ENCODE measurements around the gene LIPI.
A peak's percentile ranks its signal among the peaks of the same experiment; 100 is the strongest.
"Not testable (repeated sequence)": the region's sequence is repeated elsewhere in the genome, so short reads cannot be mapped to it uniquely, and the experiment has no call there.

The LIPI gene

DNA sequence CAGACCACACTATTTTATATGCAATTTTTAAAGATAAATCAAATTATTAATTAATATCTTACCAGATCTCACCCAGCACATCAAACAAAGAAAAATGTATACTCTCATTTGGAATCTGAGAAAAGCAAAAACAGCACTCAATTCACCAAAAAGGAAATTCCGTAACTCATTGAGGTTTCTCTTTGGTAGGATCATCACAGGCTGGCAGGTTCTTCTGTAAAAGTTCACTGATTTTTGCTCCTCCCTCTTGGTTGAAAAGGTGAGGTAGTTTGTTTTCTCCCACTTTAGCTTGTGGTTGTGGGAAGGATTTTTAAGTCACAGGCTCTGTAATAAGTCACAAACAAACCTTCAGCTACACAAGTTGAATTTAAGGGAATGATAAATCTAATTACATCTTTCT is at the start of gene LIPI:
Gene LIPI, minus strand, starts transcription at position 218 of the 400 bp plus-strand sequence. Its CDS starts 110 bp downstream, at position 108.
- no peak for DNase-seq

DNA sequence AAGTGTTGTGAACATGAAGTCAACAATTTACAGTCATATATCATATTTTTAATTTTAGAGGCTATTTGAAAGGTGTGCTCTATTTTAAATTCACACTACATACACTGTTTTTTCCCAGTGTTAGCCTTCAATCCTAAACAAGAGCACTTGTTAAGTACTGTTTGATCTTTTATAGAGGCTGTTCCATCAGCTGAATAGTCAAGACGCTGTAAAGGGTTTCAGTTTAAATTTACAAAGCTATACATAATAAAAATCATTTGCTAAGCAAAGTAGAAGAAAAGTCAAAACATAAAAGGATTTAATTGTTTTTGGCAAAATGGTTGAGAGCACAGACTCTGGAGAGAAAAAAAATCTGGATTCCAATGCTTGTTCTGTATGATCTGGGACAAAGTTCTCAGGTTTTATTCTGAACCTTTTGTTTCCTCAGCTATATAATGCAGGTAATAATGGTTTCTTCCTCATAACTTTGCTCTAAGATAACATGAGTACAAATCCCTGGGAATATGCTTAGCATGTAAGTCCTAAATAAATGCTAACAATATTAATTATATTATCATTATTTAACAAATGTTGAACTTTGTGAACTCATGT is 49.5 kb upstream of the LIPI start:
- no peak for DNase-seq

GRCh38 chr21:14259747-14260146 is 49.0 kb upstream of the LIPI start:
- DNase-seq, result no peak

GRCh38 chr21:14251336-14251735 is 40.6 kb upstream of the LIPI start:
- no peak for DNase-seq

- DNase-seq, result no peak
Measured at GRCh38 chr21:14245711-14246110, 35.0 kb upstream of the LIPI start.

DNA sequence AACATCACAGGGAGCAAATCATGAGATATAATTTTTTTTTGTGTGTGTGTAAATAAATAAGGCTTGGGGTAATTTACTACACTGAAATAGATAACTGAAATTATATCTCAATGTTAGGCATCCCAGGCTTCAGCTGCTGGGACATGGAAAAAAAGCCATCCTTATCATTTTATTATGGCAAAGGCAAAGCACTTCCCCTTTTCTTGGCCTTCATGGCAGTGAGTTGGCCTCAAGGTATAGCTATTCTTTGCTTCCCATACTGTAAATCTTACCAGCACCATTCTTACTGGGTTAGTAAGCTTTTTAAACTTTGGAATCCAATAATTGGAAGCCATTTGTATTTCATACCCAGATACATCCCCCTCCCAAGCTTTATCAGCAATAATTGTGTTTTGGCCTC is 34.2 kb upstream of the LIPI start:
- DNase-seq, result no peak

GRCh38 chr21:14243874-14244273 is 33.1 kb upstream of the LIPI start:
- DNase-seq, result no peak

DNA sequence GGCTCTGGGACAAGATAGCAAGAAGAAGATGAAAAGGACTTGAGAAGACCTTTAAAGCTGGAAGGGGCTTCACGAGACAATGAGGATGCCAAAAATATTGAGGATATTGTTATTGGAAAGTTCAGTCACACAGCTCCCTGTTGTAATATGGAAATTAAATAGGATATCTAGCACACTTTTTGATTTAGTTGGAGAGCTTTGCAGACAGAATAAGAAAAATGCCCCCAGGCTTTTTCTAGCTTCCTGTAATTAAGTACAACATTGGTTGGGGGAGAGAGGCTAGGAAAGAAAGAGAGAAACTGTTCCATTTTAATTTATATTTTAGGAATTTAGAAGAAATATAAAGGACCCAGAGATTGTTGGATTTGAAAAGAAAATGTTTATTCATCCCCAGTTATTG is 32.7 kb upstream of the LIPI start:
- DNase-seq, result no peak

- DNase-seq, result no peak
Measured at GRCh38 chr21:14241297-14241696, 30.5 kb upstream of the LIPI start.

DNA sequence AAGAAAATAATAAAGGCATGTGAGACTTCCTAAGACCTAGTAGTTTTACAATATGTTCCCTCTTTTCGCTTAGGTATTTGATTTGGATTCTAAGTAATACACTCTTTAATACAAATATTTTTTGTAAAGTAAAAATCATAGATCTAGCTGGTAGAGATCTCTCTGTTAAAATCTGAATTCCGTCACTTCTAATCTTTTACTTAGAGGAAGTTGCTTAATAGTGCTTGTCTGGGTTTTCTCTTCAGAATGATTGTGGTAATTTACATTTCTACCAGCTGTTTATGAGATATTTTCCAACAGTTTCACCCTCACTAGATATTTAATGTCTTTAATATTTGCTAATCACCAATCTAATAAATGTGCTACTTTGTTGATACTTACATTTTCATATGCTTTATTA is 28.5 kb upstream of the LIPI start:
- no peak for DNase-seq

DNA sequence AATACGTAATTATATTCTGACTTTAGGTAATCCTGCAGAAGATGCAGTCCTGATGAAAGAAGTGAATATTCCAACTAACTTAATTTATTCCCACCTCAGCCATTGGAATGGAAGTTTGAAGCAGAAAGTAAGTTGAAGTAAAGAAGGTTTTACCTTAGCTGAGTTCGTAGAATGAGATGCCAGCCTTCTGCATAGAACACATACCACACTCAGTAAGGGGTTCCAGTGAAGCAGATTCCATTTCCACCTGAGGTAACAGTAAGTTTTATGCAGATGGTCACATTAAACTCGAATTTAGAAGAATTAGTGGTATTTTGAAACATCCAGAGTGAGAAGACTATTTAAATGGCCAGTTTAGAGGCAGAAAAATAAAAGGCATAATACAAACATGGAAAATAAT is 25.4 kb upstream of the LIPI start:
- no peak for DNase-seq

GRCh38 chr21:14235101-14235500 is 24.3 kb upstream of the LIPI start:
- no peak for DNase-seq

DNA sequence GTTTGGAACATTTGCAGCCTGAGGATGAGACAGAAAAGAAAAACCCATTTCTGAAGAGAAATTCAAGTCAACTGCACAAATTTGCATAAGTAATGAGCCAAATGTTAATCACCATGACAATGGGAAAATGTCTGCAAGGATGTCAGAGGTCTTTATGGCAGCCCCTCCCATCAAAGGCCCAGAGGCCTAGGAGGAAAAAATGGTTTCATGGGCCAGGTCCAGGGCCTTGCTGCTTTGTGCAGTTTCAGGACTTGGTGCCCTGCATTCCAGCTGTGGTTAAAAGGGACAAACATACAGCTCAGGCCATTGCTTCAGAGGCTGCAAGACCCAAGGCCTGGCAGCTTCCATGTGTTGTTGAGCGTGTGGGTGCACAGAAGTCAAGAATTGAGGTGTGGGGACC is 18.6 kb upstream of the LIPI start:
- DNase-seq, result no peak

DNA sequence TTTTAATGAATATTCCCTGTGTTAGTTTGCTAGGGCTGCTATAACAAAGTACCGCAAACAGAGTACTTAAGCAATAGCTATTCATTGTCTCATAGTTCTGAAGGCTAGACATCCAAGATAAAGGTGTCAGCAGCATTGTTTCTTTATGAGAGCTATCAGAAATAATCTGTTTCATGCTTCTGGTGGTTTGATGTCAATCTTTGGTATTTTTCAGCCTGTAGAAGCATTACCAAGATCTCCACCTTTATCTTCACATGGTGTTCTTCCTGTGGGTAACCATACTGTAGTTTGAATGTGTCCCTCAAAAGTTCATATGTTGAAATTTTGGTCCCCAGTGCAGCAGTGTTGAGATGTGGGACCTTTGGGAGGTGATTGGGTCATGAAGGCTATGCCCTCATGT is 12.6 kb upstream of the LIPI start:
- no peak for DNase-seq

DNA sequence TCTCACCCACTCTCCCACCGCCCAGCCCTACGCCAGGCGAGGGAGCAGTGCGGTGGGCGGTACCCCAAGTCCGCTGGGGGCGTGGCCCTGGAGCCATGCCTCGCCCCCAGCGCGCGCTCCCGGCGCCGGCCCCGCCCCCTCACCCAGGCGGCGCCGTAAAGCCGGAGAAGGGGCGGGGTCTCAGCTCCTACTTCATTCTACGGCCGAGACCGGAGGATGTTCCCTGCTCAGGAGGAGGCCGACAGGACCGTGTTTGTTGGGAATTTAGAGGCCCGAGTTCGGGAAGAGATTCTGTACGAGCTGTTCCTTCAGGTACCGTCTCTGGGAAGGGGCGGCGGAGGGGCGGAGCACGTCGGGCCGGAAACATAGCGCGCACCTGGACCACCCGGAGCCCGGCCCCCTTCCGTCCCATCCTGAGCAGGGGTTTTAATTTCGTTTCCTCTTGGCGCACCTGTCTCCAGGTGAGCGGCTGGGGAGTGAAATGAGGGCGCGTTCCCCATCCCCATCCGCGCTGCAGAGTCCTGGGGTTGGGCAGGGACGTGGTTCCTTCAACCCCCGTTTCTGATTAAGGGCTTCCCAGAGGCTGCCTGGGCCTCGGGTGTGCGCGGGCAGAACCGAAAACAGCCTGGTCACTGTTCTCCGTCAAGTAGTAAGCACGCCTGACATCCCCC is 5.4 kb upstream of the LIPI start, which contains the start of gene RBM11:
Gene RBM11, plus strand, starts transcription at position 187 of the 671 bp plus-strand sequence. Its CDS starts 30 bp downstream, at position 217.
- peak; percentile 82 for DNase-seq

DNA sequence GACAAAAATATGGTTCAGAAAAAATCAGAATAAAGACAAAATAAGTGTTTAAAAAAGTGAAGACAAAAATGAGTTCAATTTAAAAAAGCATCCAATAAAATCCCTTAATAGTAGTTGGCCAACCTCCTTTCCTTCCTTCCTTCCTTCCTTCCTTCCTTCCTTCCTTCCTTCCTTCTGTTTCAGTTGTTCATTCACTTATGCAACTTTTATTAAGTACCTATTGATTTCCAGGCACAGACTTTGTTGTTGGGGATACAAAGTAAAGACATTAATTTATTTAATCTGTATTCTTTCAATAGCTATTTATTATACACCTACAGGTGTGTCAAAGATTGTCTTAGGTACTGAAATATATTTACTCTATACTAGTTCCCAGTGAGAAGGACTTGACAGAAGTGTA is 2.4 kb upstream of the LIPI start:
- DNase-seq, result no peak

- no peak for DNase-seq
Measured at GRCh38 chr21:14206222-14206621, 4.5 kb downstream of the LIPI start.

DNA sequence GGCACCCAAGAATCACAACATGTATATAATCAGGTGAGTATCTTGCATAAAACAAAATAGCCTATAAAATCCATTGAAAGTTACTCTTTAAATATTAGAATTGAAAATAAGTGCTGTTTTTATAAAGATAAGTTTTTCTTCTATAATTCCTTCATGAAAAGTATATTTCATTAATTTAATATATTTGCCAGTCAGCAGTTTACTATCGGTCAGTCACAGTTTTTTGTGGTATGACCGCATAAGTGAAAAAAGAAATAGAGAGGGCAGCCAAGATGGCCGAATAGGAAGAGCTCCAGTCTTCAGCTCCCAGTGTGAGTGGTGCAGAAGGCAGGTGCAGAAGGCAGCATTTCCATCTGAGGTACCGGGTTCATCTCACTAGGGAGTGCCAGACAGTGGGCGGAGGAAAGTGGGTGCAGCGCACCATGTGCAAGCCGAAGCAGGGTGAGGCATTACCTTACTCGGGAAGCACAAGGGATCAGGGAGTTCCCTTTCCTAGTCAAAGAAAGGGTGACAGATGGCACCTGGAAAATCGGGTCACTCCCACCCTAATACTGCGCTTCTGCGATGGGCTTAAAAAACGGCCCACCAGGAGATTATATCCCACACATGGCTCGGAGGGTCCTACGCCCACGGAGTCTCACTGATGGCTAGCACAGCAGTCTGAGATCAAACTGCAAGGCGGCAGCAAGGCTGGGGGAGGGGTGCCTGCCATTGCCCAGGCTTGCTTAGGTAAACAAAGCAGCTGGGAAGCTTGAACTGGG is 44.1 kb downstream of the LIPI start:
- not testable (repeated sequence) for DNase-seq

- DNase-seq, result no peak
Measured at GRCh38 chr21:14143999-14144398, 66.8 kb downstream of the LIPI start.

DNA sequence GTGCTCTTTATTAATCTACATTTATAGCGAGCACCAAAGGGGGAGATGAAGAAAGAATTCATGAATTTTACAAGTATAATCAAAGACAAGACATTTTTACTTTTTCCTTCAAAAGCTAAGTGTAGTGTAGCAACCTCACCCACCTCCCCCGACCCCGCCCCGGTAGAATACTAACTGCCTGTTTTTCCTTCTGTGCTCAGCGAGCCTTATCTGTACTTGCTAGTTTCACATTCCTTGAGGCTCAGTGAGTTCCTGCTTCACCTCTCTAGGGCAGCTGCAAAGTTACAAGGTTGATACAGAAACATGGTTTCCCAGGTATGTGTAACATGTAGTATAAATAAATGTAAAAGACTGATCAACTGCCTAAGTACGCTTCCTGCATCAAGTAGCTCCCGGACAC is 86.5 kb downstream of the LIPI start:
- no peak for DNase-seq

DNA sequence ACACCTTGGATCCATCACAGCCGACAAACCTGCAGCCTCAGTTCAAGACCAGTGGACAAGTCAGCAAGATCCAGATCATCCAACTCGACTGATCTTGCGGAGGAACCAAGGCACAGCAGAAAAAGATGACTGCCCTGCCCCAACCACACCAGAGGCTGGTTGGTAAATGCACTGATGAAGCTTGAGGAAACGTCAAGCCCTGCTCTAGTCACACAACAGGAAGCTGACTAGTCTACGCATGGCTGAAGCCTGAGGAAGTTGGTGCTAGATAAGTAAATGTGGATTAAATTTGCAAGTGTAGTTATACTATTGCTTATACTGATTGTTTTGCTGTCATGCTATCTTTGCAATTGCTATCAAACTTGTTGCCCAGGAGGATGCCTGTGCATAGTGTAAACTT is 89.0 kb downstream of the LIPI start:
- DNase-seq, result no peak

GRCh38 chr21:14120091-14120734 is 90.5 kb downstream of the LIPI start:
- peak; percentile 5 for DNase-seq

GRCh38 chr21:14119038-14119437 is 91.7 kb downstream of the LIPI start:
- DNase-seq, result no peak

GRCh38 chr21:14116080-14116481 is 94.7 kb downstream of the LIPI start:
- DNase-seq, result no peak

All from stimulated activated CD4-positive, alpha-beta T cell treated with anti-CD3 and anti-CD28 coated beads, Interleukin-12 subunit alpha, Interleukin-12 subunit beta, amount 100 ng/mL, for 4 hours (primary cell).